ENCODE results near the gene ADGRG4.

DNA sequence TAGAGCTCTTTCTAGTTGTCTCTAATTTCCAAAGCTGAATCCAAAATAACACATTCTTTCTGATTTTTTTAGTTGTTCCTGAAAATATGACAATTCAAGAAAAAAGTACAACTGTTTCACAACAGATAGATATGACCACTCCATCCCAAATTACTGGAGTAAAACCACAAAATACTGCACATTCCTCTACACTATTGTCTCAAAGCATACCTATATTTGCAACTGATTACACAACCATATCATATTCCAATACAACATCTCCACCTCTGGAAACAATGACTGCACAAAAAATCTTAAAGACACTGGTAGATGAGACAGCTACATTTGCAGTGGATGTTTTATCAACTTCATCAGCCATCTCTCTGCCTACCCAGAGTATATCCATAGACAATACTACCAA is 43.6 kb downstream of the ADGRG4 start:
- TF ChIP-seq CTCF (IDR thresholded peaks at IDR 0.05) (no peak), POLR2A (IDR thresholded peaks at IDR 0.05) (no peak)

All from testis (tissue), 2 donors.